DND-41 (cell line): Measurements from ENCODE around the gene VCL.

Experiments used
- CTCF ChIP-seq: IDR thresholded peaks from 2 replicates; pipeline ENCODE4 v1.5.1; 2012; ENCODE audit warnings: borderline replicate concordance, low read length, moderate library complexity, mild to moderate bottlenecking; ENCODE audit not compliant: poor library complexity, severe bottlenecking; ENCODE audit errors: extremely low read depth
- EZH2 ChIP-seq: IDR thresholded peaks from 3 replicates; pipeline ENCODE4 v1.6.1; 2012; ENCODE audit warnings: borderline replicate concordance, low read depth, mild to moderate bottlenecking, moderate library complexity, low read length, inconsistent platforms; ENCODE audit not compliant: severe bottlenecking

DNA sequence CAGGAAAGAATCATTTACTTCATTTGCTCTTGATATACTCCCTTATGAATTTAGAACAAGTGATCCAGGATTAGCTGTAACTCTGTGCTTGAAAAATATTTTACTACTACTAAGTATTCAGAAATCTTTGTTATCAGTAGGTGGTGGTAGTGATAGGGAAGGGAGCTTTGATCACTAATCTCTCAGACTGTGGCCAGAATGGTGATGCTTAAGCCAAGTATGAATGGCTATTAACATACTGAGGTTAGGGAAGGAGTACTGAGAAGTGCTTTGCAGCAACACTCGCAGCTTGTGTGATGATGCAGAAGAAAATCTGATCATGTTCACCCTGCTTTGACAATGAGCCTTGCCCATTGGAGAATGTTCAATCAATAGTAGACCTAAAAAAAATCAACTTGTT lies 123.5 kb downstream of the VCL start:
- TF ChIP-seq CTCF (no peak), EZH2 (no peak)
